HG03520 (cell line): ENCODE results near the gene TNRC6C.
"Not testable (repeated sequence)": the region's sequence is repeated elsewhere in the genome, so short reads cannot be mapped to it uniquely, and the experiment has no call there.

Experiments
- ATAC-seq: cut with Tn5 transposase; IDR thresholded peaks from one replicate; pipeline ENCODE4 v1.9.1; 2021; ENCODE audit warnings: mild to moderate bottlenecking, moderate library complexity; ENCODE audit not compliant: unreplicated experiment

TNRC6C gene

DNA sequence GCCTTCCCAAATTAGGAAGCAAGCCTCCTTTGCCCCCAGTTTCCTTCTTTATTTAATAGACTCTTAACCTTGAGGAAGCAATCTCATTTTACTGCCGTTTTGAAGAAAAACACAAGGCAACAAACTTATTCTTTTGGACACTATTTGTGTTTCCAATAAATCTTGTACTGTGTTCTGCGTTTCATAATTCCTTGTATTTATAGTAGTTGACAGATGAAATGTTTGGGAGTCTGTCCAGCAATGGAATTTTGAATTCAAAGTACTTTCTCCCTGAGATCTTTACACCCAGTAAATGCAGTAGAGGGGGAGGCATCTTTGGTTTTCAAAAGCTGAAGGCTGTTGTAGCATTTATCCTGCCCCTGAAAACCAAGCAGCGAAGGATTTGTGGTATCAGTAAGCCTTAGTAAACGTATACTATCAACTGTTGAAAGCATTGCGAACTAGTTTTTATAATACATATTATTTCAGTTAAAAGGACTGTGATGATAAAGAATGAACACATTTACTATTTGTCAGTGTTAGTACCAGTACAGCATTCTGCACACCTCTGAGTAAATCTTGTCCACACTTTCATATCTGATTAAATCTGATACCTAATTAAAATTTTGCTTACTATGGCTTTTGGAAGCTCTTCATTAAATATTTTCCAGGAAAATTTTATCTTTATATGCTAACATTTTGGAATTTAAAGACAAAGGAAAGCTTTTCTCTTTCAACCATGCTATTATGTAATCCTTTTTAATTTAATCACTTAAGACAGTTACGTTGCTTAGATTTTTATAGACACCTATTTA is 83.1 kb downstream of the TNRC6C start:
- no peak for ATAC-seq

DNA sequence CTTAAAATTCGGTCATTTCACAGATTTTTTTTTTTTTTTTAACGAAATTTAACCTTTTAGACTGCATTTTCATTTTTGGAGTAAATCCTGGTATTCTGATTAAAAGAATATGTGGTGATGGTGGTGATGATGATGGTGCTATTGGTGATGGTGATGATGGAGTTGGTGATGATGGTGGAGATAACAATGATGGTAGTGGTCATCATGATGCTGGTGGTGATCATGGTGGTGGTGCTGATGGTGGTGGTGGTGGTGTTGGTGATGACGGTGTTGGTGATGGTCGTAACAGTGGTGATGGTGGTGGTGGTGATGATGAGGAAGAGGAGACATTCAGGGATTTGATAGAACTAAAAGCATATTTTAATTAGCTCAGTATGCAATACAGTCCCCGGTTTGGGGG is 84.0 kb downstream of the TNRC6C start:
- ATAC-seq: no peak

DNA sequence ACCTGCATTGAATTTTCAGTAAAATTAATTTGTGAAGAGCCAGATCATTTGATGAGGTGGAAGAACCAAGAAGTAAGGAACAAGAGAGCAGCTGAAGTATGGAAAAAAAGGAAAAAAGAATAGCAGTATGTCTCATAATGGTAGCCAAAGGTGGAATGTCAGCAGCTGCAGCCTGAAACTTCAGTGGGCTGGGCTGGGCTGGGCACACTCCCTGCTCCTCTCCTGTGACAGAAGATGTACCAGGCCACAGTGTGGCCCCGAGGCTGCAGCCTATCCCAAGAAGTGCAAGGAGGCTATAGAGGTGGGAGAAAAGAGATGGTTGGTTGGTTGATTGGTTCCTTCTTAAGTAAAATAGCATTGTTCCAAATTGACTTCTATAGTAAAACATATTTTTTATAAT is 84.5 kb downstream of the TNRC6C start:
- no peak for ATAC-seq

DNA sequence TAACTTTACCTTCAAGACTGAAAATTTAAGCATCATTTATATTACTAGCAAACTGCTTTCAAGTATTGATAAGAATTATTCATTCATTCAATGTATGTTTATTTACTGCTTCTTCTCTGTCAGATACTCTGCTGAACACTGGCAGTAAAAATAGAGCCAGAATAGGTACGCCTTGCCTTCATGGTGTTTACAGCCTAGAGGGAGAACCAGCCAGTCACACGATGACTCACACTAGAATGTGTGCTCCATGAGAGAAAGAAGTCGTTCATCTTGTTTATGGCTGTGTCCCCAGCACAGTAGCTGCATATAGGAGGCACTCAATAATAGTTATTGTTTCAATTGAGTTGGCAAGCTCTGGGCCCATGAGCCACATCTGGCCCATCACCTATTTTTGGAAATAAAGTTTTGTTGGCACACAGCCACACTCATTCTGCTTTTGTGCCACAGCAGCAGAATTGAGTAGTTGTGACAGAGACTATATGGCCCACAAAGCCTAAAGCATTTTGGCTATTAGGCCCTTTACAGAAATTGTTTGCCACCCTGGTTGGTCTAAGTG is 85.9 kb downstream of the TNRC6C start:
- ATAC-seq: no peak

DNA sequence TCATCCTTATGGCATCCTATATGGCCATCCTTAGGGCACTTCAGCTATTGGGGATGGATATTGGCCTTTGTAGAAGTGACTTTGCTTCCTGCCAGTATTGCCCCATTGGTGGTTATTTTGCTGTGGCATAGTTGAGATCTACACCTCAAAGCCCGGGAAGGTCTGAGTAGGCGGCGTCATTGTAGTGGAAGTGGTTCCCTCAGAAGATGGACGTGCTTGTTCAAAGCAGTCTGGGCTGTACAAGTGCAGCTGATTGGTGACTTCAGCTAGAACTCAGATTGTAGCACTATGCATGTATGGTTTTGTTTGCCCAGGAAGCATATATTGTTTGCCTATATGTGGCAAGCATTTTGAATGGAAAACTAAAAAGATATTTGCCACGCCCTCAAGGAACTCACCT is 86.8 kb downstream of the TNRC6C start:
- ATAC-seq: no peak

DNA sequence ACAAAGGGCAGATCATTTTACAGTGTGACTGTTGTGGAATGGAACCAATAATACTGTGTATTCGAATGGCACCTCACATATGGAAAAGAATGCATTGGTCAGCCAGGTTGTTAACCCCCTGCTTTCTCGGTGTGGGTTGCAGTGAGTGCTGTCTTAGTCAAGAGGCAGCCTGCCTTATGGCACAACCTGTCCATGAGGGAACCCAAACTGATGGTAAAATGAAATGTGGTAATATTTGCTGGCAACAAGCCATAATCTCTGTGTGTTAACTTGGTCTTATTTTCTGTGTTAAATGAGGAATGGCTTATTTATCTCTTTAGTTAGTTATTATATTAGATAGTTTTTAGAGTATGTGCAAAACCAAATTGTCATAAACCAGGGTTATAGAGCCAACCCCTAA is 88.4 kb downstream of the TNRC6C start:
- no peak for ATAC-seq

DNA sequence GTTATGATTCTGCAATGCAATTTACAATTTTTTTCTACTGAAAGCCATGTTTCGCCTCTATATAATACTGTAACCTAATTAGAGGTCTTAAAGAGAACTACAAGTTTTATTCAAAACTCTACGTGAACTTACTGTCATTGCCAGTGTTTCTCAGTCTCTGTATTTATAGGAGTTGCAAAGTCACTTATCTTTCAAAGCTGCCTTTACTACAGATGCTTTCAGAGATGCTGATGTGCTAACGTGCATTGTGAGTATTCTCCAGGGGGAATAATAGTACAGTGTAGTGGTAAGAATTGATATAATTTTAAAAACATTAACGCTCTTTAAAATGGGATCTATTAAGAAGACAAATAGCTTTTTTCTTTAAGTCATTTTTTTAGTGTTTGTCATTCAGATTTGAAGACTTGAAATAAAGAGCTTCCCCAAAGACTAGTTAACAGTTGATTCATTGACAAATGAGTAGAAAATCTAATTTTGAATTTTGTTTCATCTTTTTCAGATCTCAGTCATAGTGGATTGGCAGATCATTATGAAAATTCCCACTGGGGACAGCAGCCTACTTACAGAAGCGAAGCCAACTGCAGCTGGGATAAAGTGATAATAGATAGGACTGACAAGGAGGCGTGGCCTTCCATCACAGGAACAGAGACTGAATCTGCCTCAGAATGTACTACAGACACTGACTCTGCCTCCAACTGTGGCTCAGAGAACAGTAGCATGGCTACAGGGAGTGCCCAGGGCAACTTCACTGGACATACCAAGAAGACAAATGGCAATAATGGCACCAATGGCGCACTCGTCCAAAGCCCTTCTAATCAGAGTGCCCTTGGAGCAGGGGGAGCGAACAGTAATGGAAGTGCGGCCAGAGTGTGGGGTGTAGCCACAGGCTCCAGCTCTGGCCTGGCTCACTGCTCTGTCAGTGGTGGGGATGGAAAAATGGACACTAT is 90.1 kb downstream of the TNRC6C start:
- ATAC-seq: no peak

DNA sequence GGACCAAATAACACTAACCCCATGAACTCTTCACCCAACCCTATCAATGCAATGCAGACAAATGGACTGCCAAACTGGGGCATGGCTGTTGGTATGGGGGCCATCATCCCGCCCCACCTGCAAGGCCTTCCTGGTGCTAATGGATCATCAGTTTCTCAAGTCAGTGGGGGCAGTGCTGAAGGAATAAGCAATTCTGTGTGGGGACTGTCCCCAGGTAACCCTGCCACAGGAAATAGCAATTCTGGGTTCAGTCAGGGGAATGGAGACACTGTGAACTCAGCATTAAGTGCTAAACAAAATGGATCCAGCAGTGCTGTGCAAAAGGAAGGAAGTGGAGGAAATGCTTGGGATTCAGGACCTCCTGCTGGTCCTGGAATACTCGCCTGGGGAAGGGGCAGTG is 91.1 kb downstream of the TNRC6C start:
- ATAC-seq: no peak

DNA sequence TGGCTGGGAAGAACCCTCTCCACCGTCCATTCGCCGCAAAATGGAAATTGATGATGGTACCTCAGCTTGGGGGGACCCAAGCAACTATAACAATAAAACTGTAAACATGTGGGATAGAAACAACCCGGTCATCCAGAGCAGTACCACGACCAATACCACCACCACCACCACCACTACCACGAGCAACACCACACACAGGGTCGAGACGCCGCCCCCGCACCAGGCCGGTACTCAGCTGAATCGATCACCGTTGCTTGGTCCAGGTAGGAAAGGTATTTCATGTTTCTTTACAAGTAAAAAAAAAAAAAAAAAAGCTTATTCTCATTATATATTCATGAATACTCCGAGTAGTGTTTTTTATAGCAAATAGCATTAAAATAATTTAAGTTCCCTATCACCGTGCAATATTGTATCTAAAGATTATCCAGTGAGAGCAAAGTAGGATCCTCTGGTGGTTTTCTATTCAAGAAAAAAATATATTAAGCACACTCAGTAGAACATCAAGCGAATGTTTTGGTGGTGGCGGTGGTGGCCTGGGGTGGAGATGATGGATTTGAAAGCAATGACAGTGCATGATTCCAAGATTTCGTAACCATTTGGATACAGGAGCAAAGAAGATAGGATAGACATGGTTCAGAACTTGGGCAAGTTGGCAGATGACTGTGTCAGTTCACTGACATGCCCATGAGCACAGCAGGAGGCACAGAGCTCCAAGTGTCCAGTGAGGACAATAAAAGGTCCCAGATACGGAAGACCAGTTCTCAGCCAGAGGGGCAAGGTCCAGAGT is 92.9 kb downstream of the TNRC6C start:
- no peak for ATAC-seq

DNA sequence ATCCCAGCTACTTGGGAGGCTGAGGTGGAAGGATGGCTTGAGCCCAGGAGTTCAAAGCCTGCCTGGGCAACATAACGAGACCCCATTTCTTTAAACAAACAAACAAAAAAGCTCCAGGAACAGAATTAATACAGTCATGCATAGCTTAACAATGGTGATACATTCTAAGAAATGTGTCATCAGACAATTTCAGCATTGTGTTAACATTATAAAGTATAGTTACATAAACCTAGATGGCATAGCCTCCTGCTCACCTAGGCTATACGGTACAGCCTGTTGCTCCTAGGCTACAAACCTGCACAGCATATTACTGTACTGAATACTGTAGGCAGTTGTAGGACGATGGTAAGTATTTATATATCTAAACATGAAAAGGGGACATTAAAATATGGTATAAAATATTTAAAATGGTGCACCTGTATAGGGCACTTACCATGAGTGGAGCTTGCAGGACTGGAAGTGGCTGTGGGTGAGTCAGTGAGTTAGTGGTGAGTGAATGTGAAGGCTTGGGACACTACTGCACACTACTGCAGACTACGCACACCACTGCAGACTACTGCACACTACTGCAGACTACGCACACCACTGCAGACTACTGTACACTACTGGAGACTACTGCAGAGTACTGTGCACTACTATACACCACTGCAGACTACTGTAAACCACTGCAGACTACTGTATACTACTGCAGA is 95.4 kb downstream of the TNRC6C start:
- no peak for ATAC-seq

DNA sequence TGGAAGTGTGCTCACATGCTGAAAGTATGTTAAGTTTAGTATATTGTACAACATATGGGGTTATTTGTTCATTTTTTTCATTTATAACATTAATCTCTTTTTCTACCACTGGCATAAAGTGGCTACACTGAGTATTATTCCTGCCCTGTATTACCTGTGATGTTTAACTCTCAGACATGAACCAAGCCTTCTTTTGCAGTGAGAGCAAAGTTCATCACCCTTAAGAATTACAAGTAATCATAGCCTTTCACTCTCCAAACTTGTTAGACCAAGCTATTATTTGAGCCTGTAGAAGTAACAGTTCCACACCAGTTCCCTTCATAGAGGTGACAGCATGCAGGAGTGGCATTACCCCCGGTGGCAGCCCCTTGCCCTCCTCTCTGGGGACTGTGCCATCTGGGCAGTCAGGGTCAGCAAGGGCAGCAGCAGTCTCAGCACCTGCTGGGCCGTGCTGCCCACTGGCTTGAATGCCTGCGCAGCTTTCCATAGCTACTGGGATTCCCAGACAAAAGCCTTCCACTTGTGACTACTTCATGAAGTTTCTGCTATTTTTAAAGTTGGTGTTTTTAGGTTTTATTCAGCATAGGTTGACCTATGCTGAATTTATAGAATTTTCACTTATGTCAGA is 98.7 kb downstream of the TNRC6C start:
- ATAC-seq: no peak

DNA sequence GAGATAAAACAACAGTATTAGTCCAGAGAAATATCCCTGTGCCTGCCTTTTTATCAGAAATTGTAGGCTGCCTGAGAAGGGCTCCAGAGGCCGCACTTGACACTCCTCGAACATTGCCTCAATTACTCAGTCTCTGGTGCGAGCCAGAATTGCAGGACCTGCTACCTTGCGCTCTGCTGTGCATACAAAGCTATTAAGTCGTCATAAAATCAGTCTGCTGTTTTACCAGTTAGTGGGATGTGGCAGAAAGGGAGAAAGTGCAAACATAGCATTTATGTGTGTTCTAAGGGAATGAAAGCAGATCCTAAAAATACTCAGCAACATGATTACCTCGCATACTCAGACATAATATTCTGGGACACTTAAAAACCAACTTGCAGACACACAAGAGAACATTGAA is 99.5 kb downstream of the TNRC6C start:
- no peak for ATAC-seq

DNA sequence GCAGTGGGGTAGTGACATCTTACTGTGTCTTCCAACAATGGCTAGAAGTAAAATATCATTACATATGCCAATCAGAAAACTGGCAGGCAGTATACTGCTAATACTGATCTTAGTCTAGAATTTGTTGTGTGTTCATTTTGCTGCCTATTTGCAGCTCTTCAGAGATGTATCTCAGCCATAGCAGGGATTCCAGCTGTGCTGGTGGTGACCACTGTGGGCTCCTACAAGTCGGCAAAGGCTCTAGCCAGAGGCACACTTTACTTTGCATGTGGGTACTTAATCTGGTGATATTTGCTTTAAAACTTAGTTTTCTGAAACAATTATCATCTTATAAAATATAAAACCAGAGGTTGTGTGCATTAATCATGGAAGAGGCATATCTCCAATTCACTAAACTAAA is 100.1 kb downstream of the TNRC6C start:
- ATAC-seq: no peak

DNA sequence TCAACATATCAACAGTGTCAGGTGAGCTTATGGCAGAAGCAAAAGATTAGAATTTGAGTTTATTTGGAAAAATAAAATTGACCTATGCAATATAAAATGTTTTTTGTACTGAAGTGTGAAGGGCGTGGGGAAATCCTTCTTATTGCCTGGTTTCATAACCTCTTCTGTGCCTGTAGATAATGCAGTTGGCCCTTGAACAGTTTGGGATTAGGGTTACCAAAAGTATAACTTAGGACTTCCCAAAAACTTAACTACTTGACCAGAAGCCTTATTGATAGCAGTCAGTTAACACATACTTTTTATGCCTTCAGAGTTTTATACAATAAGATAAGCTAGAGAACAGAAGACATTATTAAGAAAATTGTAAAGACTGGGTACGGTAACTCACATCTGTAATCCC is 104.1 kb downstream of the TNRC6C start:
- ATAC-seq: no peak

DNA sequence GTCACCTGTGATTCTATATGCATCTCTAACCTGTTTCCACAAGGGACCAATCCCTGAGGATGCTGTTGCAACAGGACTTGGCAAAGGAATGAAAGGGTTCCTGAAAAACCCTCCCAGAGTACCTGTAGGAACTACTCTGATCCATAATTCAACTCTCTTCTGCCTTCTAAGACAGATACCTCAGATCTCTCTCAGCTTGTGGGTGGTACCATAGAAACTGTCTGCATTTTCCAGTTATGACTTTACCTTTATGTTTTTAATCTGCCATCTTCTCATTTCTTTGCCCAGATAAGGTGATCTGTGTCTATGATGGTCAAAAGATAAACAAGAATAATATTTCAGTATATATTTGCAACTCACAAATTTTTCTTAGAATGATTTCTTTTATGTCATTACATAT is 105.0 kb downstream of the TNRC6C start:
- ATAC-seq: no peak

DNA sequence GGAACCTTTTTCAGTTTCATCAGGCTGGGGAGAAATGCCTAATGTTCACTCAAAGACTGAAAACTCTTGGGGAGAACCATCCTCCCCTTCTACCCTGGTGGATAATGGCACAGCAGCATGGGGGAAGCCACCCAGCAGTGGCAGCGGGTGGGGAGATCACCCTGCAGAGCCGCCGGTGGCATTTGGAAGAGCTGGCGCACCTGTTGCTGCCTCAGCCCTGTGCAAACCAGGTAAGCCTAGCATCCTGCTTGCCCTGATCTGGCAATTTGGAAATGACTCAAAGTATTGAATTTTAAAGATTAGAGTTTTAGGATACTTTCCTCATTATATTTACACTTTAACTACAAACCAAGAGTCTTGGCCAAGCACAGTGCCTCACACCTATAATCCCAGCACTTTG is 106.2 kb downstream of the TNRC6C start:
- no peak for ATAC-seq

DNA sequence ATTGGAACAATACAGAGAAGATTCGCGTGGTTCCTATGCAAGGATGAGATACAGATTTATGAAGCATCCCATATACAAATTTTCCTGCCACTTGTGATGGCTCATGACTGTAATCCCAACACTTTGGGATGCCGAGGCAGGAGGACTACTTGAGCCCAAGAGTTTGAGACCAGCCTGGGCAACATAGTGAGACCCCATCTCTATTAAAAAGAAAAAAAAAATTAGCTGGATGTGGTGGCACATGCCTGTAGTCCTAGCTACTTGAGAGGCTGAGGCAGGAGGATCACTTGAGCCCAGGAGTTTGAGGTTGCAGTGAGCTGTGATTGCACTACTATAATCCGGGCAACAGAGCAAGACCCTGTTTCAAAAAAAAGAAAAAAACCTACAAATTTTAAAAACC is 108.5 kb downstream of the TNRC6C start:
- not testable (repeated sequence) for ATAC-seq

DNA sequence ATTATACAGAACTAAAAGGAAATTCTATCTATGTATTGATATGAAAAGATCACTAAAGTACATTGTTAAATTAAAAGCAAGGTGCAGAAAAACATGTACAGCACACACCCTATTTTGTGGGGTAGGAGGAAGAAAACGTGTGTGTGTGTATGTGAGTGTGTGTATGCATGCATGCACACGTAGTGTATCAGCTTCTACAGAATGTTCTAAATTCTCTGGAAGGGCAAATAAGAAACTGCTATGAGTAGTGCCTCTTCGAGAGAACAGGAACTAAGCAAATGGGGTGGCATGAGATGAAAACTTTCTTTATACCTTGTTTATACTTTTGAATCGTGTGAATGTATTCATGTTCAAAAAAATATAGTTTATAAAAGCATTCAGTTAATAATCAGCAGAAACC is 111.2 kb downstream of the TNRC6C start:
- no peak for ATAC-seq

DNA sequence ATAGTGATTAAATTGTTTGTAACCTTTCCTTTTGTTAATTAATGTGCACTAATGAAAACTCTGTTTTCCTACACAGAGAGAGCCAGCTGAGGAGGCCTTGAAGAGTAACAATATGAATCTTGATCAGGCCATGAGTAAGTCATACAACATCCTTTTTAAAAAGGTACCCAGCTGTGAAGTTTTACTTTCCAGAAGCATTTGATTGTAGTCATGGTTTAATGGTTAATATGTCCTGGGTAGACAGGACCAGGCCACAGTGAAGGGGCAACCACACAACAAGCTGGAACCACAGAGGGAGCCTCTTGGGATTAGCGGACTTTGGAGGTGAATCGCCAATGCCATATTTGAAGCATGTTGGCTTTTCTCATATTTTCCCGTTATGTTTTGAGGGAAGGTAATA is 114.5 kb downstream of the TNRC6C start:
- no peak for ATAC-seq

DNA sequence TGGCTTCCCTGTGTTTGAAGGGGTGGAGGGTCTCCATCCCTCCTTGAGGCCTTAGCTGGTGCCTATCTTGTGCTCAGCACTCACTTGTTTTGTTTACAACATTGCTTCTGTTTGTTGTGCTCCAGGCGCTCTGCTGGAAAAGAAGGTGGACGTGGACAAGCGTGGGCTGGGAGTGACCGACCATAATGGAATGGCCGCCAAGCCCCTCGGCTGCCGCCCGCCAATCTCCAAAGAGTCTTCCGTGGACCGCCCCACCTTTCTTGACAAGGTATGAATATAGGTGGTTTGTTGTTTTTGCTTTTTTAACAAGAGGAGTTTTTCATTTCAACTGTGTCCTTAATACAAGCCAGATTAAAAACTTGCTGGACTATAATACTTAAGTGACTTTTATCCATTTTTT is 116.5 kb downstream of the TNRC6C start:
- no peak for ATAC-seq
